GM13976 (cell line): ENCODE measurements around the gene TRIM36.

Experiments used
- DNase-seq: peaks from one replicate; pipeline ENCODE4 v3.0.0; 2012; ENCODE audit warnings: low spot score
- in situ Hi-C: fragments of 300-500 bp; cut with MboI; formaldehyde crosslinking; loops from one replicate; pipeline ENCODE4 v1.12.0; 2022; ENCODE audit warnings: low sequenced_read_pairs, mixed read lengths, inconsistent platforms; ENCODE audit not compliant: unreplicated experiment
- TF ChIP-seq, protein P1 (sequence below): IDR thresholded peaks from 2 replicates; pipeline ENCODE4 v1.5.1; 2012; ENCODE audit warnings: borderline replicate concordance, mild to moderate bottlenecking; ENCODE audit not compliant: insufficient read depth; ENCODE audit errors: extremely low read depth, missing control alignments, control extremely low read depth

The TRIM36 gene

GRCh38 chr5:115147052-115147451 is 22.7 kb downstream of the TRIM36 start:
- no peak for DNase-seq
- TF ChIP-seq, protein P1, sequence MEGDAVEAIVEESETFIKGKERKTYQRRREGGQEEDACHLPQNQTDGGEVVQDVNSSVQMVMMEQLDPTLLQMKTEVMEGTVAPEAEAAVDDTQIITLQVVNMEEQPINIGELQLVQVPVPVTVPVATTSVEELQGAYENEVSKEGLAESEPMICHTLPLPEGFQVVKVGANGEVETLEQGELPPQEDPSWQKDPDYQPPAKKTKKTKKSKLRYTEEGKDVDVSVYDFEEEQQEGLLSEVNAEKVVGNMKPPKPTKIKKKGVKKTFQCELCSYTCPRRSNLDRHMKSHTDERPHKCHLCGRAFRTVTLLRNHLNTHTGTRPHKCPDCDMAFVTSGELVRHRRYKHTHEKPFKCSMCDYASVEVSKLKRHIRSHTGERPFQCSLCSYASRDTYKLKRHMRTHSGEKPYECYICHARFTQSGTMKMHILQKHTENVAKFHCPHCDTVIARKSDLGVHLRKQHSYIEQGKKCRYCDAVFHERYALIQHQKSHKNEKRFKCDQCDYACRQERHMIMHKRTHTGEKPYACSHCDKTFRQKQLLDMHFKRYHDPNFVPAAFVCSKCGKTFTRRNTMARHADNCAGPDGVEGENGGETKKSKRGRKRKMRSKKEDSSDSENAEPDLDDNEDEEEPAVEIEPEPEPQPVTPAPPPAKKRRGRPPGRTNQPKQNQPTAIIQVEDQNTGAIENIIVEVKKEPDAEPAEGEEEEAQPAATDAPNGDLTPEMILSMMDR, result no peak
- in situ Hi-C loops, result no loop called here

GRCh38 chr5:115136294-115136693 is 33.4 kb downstream of the TRIM36 start:
- in situ Hi-C loops, result no loop called here
- TF ChIP-seq, protein P1, result no peak

GRCh38 chr5:115132465-115132864 is 37.2 kb downstream of the TRIM36 start:
- in situ Hi-C loops, result no loop called here
- DNase-seq, result no peak
- TF ChIP-seq, protein P1, result no peak

More at GRCh38 chr5:115136294-115136693, 33.4 kb downstream of the TRIM36 start:
- no peak for DNase-seq

DNA sequence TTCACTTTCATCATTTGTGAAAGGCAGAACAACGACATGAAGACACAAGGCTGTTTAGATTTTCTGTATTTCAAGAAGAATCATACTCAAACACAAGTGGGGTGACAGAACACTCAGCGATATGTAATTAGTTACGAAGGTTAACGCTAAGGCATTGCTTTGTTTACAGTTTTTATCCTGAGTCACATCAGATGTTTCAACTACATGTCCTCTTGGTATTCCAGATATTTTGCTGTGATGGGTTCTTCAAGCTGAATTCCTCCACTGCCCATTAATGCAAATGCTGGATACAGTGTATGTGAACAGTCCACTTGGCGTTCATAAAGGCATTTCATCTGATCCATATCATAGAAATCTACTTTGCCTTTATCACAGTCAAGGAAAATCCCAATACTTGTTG is 43.4 kb downstream of the TRIM36 start:
- no peak for DNase-seq
- in situ Hi-C loops, result no loop called here
- TF ChIP-seq, protein P1, result no peak

- TF ChIP-seq, protein P1, result no peak
- in situ Hi-C loops, result no loop called here
- DNase-seq, result no peak
These were observed 45.0 kb downstream of the TRIM36 start for GRCh38 chr5:115124741-115125140.

GRCh38 chr5:115116001-115116400 is 53.7 kb downstream of the TRIM36 start:
- in situ Hi-C loops, result no loop called here
- TF ChIP-seq, protein P1, result no peak
- no peak for DNase-seq

GRCh38 chr5:115109840-115110239 is 59.9 kb downstream of the TRIM36 start:
- no peak for DNase-seq
- in situ Hi-C loops, result no loop called here
- TF ChIP-seq, protein P1, result no peak
